GM19397 (cell line): ENCODE data around the gene GALNTL6.
"Not testable (repeated sequence)": the region's sequence is repeated elsewhere in the genome, so short reads cannot be mapped to it uniquely, and the experiment has no call there.

ENCODE experiments used
- ATAC-seq: cut with Tn5 transposase; IDR thresholded peaks from one replicate; pipeline ENCODE4 v1.9.1; 2021; ENCODE audit warnings: mild to moderate bottlenecking, moderate library complexity; ENCODE audit not compliant: unreplicated experiment

Gene GALNTL6

DNA sequence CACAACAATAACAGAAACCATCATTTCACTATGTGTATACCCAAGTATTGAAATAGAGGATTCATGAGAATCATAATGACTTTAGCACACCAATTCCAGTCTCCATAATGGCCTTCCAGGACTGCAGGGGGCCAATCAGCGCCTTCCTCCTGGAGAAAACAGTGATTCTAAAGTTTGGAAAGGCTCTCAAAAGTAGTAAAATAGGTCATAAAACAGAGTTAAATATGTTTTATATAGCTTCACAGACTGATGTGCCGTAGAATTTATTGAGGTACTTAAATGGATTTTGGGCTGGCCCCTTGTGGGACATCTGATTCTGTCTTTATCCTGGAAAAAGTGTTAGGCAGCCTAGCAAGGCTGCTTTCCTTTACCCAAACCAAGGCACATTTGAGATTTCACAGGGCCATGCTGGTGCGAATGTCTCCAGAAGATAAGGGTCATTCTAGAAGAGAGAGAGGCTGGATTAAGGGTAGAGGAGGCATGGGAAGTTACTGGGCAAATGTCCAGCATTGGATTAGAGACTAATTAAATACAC is 543.9 kb downstream of the GALNTL6 start:
- no peak for ATAC-seq

DNA sequence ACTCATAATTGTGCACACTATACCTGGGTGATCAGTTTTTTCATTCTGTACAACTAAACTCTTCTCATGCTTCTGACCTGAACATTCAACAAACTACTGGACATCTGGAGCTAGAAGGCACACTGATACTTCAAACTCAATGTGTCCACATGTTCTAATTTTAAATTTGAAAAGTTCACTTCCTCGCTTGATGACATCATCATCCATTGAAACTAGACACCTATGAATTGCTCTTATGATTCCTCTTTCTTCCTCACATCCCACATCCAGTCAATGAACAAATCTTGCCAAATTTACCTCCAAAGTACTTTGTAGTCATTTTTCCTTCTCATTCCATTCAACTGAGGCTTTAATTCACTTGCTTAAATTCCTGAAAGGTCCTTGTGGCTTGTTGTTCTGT is 549.4 kb downstream of the GALNTL6 start:
- no peak for ATAC-seq

DNA sequence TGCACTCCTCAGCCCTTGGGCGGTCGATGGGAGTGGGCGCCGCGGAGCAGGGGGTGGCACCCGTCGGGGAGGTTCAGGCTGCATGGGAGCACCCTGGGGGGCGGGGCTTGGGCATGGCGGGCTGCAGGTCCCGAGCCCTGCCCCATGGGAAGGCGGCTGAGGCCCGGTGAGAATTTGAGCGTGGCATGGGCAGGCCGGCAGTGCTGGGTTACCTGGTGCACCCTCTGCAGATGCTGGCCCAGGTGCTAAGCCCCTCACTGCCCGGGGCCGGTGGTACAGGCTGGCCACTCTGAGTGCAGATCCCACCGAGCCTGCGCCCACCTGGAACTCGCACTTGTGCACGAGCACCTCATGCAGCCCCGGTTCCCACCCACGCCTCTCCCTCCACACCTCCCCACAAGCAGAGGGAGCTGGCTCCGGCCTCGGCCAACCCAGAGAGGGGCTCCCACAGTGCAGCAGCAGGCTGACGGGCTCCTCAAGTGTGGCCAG is 556.3 kb downstream of the GALNTL6 start:
- no peak for ATAC-seq

DNA sequence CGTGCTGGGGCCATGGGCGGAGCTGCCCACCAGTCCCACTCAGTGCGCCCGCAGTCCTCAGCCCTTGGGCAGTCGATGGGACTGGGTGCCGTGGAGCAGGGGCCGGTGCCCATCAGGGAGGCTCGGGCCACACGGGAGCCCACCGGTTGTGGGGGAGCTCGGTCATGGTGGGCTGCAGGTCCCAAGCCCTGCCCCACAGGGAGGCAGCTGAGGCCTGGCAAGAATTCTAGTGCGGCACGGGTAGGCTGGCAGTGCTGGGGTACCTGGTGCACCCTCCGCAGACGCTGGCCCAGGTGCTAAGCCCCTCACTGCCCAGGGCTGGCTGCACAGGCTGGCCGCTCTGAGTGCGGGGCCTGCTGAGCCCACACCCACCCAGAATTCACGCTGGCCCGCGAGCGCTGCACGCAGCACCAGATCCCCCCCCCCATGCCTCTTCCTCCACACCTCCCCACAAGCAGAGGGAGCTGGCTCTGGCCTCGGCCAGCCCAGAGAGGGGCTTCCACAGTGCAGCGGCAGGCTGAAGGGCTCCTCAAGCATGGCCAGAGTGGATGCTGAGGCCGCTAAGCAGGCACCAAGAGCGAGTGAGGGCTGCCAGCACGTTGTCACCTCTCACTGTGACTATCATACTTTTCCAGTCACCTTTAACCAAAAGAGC is 564.4 kb downstream of the GALNTL6 start:
- ATAC-seq = no peak

DNA sequence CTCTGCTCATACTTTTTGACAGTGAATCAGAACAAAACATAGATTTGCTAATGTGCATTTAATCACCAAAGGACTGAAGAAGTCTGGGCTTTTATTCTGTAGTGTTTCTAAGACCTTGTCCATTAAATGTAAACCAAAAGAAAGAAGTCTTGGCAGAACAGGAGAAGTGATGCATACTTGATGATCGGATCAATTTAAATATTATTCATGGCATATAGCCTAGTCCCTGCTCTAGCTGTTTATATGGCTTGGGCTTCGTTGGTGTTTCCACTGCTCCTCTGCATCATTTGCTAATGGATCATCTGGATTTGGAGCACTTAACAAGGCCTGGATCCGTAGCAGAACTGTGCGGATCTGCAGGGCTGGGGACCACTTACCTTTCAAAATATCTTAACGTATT is 566.6 kb downstream of the GALNTL6 start:
- no peak for ATAC-seq

DNA sequence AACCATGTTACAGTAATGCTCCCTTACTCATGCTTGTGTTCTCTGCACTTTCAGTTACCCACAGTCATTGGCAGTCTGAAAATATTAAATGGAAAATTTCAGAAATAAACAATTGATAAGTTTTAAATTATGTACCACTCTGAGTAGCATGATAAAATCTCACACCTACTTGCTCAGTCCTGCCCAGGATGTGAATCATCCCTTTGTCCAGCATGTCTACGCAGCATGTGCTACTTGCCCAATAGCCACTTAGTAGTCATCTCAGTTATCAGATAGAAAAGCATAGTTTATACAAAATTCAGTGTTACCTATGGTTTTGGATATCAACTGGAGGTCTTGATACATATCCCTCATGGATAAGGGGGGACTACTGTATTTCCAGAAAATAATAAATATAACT is 577.1 kb downstream of the GALNTL6 start:
- no peak for ATAC-seq

DNA sequence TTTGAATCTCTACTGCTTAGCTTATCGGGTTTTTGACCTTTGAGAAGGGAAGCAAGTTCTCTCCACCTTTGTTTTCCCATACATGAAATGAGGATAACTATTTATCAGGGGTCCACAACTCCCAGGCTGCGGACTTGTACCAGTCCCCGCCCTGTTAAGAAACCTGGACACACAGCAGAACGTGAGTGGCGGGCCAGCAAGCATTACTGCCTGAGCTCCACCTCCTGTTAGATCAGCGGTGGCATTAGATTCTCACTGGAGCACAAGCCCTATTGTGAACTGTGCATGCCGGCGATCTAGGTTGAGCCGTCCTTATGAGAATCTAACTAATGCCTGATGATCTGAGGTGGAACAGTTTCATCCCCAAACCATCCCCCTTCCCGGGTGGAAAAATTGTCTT is 579.5 kb downstream of the GALNTL6 start:
- no peak for ATAC-seq

DNA sequence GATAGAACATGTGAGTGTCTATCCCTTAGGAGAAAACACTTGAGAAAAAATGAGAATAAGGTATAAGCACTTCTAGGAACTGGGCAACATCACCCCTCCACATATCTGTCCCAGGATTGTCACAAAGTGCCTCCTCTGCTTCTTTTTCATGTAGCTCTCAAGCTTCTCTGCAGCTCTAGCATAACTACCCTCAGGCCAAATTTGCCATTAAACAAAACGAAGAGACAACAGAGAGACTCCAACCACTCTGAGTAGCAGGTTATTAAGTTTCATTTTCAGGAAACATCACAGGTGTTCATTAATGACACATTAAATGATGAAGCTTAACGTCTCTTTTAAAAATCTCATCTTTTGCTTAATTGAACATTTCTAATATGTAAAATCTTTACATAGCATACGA is 580.0 kb downstream of the GALNTL6 start:
- ATAC-seq = no peak

DNA sequence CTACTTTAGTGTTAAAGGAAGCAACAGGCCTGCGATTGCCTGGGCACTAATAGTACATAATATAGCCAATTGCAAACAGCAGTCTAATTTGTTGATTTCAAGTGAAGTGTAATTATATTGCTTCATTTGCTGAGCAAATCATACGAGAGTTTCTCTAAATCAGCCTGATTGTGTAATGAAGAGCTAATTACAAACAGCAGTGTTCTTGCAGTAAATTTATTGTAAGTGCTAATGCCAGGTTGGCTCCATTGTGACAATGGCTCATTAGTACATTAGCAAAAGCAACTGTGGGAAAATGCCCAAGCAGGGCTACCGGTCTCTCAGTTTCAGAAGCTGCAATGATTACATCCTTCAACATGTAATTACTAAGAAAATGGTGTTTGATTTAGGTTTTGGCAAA is 591.5 kb downstream of the GALNTL6 start:
- no peak for ATAC-seq

DNA sequence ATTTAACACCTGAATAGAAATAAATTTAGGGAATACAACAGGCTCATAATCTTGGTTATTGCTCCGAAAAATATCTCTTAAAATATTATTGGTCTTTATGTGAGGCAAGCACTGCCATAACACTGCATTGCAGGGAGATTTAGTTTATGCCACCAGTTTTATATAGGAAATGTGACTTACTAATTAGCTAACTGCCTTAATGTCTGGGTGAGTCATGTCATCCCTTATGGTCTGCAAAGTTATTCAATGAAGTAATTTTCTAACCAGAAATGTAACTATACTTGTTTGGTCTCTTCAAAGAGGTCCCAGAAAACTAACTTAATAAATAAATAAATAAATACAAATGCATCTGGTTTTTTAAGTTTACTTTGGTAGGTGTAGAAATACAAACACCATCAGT is 597.2 kb downstream of the GALNTL6 start:
- no peak for ATAC-seq

DNA sequence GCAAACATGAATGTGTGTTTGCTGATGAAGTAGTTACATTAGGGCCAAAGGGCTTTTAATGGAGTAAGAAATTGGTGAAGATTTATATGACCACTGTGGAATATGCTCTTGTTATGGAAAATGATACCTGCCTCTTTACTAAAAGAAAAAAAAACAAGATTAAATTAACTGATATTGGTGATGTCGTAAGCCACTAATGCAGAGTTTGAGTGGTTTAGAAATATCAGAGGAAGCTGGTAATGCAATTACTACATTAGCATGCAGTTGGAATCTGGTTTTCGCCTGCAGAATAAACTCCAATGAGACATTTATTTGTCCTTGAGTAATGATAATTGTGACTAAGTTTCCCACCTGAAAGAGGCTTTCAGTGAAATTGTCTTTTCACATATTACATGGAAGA is 597.9 kb downstream of the GALNTL6 start:
- ATAC-seq = no peak

DNA sequence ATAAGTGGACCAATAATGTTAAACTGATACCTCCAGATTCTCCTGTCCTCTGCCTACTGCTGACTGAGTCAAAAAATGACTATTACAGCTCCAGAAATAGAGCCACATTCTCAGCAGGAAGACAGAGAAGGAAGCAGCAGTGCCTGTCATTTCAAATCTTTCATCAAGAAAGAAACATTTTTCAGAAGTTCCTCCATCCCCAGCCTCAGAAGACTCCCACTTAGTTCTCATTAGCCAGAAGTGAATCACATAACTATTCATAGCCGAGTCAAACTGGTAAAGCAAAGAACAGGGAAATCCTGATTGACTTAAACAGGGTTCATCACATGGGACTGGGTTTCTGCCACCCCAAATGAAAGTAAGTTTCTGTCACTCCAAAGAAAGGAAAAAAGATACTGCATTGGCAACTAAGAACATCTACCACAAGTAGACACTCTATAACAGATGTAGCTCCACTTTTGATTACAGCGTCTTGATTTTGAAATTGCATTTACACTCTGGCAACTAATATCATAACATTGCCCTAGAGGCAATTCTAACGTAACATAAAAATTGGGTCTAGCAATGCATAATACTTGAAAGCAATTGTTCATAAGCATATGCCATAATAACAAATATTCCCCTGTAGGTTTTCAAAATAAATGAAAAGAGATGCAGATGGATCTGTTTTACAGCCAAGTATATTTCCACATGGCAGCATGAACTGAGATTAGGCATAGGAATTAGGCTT is 599.8 kb downstream of the GALNTL6 start:
- ATAC-seq = no peak

DNA sequence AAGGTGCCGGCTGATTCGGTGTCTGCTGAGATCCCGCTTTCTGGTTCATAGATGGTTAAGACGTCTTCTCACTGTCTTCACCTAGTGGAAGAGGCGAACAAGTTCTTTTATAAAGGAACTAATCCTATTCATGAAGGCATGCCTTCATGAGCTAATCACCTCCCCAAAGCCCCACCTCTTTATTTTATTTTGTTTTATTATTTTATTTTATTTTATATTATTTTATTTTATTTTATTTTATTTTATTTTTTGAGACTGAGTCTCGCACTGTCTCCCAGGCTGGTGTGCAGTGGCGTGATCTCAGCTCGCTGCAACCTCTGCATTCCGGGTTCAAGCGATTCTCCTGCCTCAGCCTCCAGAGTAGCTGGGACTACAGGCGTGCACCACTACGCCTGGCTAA is 615.8 kb downstream of the GALNTL6 start:
- ATAC-seq = not testable (repeated sequence)

DNA sequence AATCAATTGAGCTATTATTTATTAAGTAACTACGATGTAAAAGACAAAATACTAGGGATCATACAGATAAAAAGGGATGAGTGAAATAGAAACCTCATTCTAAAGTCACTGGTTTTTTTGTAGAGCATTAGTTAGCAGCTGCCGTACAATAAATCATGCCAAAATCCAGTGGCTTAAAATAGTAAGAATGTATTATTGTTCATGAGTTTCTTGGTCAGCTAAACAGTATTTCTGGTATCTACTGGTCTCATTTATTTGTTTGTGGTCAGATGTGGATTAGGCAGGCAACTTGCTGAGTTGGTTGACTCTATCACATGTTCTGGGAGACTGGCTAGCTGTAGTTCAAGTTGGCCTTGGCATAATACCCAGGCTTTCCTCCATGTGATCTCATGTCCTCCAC is 667.3 kb downstream of the GALNTL6 start:
- ATAC-seq = no peak

DNA sequence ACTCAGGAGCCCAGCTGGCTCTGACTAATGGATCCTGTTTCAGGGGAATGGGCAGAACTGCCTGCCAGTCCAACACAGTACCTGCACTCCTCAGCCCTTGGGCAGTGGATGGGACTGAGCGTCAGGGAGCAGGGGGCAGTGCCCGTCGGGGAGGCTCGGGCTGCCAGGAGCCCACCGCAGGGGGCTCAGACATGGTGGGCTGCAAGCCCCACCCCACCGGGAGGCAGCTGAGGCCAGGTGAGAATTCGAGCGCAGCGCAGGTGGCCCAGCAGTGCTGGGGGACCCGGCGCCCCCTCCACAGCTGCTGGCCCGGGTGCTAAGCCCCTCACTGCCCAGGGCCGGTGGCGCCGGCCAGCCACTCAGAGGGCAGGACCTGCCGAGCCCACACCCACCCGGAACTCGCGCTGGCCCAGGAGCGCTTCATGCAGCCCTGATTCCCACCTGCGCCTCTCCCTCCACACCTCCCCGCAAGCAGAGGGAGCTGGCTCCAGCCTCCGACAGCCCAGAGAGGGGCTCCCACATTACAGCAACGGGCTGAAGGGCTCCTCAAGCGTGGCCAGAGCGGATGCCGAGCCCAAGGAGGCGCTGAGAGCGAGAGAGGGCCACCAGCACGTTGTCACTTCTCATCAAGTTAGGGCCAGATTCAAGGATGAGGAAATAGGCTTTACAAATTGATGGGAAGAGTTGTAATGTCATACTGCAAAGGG is 668.8 kb downstream of the GALNTL6 start:
- no peak for ATAC-seq

DNA sequence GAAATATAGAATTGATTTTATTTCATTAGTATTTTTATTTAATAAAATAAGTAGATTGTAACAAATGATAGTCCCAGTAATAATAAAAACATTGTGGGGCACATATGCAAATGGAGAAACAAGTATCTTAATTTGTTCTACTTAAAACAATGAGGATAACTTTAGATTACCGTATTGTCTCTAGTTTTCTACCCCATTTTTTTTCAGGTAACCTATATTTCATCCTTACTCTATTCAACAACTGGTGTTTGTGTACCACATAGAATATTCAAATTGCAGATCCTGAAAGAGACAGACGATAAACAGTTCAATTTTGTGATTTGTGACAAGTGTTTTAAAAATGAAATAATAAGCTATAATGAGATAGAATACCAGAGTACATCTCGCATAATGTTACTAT is 671.8 kb downstream of the GALNTL6 start:
- ATAC-seq = no peak

DNA sequence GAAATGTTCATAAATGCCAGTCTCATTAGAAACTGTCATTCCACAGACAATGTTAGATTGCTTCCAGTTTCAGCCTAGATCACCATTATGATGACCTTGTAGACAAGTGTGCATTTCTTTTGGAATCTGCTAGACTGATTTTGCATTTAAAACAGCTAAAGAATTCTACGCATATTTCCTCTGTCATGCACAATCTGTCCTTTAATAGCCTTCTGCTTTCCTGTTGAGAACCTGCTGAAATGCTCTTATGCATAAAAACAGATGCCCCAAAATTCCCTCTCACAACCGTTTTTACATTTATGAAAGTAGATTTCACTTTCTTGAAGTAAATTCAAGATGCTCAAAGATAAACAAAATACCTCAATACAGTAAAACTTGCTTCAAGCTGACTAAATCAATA is 673.3 kb downstream of the GALNTL6 start:
- no peak for ATAC-seq

DNA sequence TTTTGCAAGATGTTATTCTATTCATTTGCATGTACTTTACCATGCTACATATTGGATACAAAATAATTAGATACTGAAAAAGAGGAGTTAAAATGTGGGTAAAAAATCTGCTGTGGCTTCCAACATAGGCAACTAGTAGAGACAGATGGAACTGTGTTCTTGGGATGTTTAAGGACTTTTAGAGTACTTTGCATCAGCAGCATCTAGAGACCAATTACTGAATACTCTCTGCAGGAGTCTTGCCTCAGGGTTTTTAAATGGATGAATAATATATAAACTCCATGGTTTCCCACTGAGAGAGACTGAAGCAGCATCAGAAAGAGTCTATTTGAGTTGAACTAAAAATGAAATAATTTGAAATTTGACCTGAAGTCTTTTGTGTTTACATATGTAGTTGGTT is 676.7 kb downstream of the GALNTL6 start:
- no peak for ATAC-seq

DNA sequence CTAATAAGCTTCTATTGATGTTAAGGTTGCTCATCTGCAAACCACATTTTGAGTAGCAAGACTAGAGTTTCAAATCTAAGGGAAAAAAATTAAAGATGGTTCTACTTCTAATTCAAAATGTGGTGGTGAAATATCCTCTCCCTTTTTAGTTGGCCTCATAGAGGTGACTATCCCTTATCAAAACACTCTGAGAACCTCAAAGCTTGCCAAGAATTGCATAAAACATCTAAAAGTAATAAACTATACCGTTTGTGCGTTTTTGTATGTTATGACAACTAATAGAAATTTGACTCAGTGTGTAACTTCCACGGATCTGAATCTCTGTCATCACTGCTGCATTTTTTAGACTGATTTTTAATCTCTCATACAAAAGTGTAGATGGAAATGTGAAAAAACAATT is 682.6 kb downstream of the GALNTL6 start:
- no peak for ATAC-seq

DNA sequence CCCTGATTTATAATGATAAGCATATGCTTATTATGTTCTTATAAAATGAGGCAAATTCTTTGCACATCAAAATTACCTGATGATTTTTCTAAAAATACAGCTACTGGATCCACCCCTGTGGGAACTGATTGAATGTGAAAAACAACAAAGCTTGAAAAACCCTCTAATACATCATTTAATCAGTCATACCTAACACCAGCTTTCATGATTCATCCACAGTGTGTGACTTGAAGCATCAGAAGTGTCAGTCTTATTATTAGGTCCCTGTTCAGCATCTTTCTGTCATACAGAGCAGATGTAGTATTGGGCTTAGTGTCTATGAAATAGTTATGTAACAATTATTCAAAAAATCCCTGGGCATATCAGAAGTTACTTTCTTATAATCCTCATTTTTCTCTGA is 684.1 kb downstream of the GALNTL6 start:
- no peak for ATAC-seq

DNA sequence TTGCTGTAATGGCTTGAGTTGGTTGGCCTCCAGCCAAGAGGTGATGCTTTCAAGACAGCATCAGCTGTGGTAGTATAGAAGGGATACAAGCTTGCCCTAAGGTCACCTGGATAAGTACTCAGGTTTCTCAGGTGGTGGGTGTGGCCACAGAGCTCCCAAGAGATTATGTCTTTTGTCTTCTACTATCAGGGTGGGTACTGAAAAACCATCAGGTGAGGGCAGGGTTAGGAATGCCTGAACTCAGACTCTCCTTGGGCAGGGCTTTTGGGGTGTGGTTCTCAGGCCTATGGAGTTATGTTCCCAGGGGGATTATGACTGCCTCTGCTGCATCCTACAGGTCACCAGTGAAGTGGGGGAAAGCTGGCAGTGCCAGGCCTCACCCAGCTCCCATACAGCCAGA is 700.8 kb downstream of the GALNTL6 start:
- ATAC-seq = no peak

DNA sequence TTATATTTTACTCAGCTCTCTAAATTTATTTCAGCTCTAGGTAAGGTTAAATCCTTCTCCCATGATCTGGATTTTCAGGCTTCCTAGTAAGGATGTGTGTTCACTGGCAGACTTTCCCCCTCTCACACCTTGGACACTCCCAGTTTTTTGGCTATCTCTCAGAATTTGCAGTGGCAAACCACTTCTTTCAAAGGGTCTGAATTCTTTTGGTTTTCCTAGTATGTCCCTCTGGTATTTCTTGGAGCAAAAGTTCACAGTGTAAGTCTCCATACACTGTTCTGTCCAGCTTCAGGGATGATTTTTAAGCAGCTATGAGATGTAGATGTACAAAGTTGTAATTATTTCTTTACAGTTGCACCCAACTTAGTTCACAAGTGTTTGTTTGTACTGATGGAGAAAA is 701.6 kb downstream of the GALNTL6 start:
- no peak for ATAC-seq
